B cell (primary cell): ENCODE measurements around the gene CDK4. TPM values are rescaled to one million over a fixed set of nuclear protein-coding genes. Genes with fewer than 3 reads are reported as not detected.

ENCODE experiments used
- ATAC-seq: fragments of 200-7000 bp; cut with Tn5 transposase; one replicate; pipeline ENCODE4 v1.10.0; 2021; ENCODE audit warnings: low read depth, mild to moderate bottlenecking, moderate number of reproducible peaks, moderate library complexity
- CTCF ChIA-PET: fragments of 350-600 bp; sonication (Branson Sonifier 250); formaldehyde crosslinking; loops from one replicate; lab custom pipeline; 2021; ENCODE audit warnings: antibody characterized with exemption, inconsistent platforms; lab: Charles Lee
- POLR2A ChIA-PET: fragments of 350-600 bp; sonication (Branson Sonifier 250); formaldehyde crosslinking; loops from one replicate; lab custom pipeline; 2021; ENCODE audit warnings: antibody characterized with exemption; lab: Charles Lee
- DNase-seq: peaks from one replicate; pipeline ENCODE4 v3.0.0; 2013
- H2AFZ ChIP-seq: 2 replicates; pipeline ENCODE4 v1.6.1; 2012; ENCODE audit warnings: mild to moderate bottlenecking, low read depth, low read length; ENCODE audit not compliant: insufficient read depth, poor library complexity, severe bottlenecking
- H3K27ac ChIP-seq, 2 donors: 1 replicate in 1 of 2; 2 replicates in 1 of 2; pipeline ENCODE4 v1.5.1; 2012 to 2013; ENCODE audit warnings: low read length in 2 of 2, mild to moderate bottlenecking in 2 of 2, moderate library complexity in 1 of 2
- H3K27me3 ChIP-seq, 4 experiments: fragments of 200-600 bp in 1 of 4; sonication (generic) in 1 of 4; replicated peaks in 1 of 4; 1 replicate in 2 of 4; 2 replicates in 2 of 4; pipeline versions ENCODE4 v1.6.1 to v1.7.0; 2013 to 2016; ENCODE audit warnings: low read length in 3 of 4, mild to moderate bottlenecking in 2 of 4, mixed read lengths in 1 of 4, moderate library complexity in 1 of 4; ENCODE audit not compliant: insufficient read depth in 4 of 4, control insufficient read depth in 3 of 4; ENCODE audit errors: control extremely low read depth in 1 of 4
- H3K36me3 ChIP-seq, 2 experiments: replicated peaks in 1 of 2; 1 replicate in 1 of 2; 2 replicates in 1 of 2; pipeline versions ENCODE4 v1.6.1 to v1.7.1; 2013; ENCODE audit warnings: low read length in 1 of 2; ENCODE audit not compliant: insufficient read depth in 2 of 2, control insufficient read depth in 1 of 2; ENCODE audit errors: control extremely low read depth in 1 of 2, extremely low read depth in 1 of 2
- H3K4me1 ChIP-seq, 2 donors: fragments of 200-600 bp in 1 of 2; sonication (generic) in 1 of 2; 1 replicate in 1 of 2; 2 replicates in 1 of 2; pipeline versions ENCODE4 v1.5.1 to v1.6.1; 2013 to 2017; ENCODE audit warnings: low read length in 2 of 2; ENCODE audit not compliant: control insufficient read depth in 2 of 2, insufficient read depth in 2 of 2
- H3K4me2 ChIP-seq: replicated peaks from 2 replicates; pipeline ENCODE3; 2012; ENCODE audit warnings: mild to moderate bottlenecking, low read depth, low read length; ENCODE audit not compliant: poor library complexity, severe bottlenecking
- H3K4me3 ChIP-seq, 5 experiments: fragments of 200-600 bp in 1 of 5; sonication (generic) in 1 of 5; 1 replicate in 3 of 5; 2 replicates in 2 of 5; pipeline versions ENCODE4 v1.5.1 to v1.7.0; 2011 to 2016; ENCODE audit warnings: low read length in 4 of 5, mild to moderate bottlenecking in 4 of 5, low read depth in 2 of 5, control low read depth in 1 of 5, moderate library complexity in 1 of 5; ENCODE audit not compliant: insufficient read depth in 1 of 5; ENCODE audit errors: control extremely low read depth in 1 of 5, extremely low read depth in 1 of 5
- H3K79me2 ChIP-seq: fragments of 200-600 bp; sonication (generic); one replicate; pipeline ENCODE4 v1.6.0; 2016; ENCODE audit warnings: low read length; ENCODE audit not compliant: control insufficient read depth, insufficient read depth
- H3K9ac ChIP-seq: fragments of 200-600 bp; sonication (generic); 2 replicates; pipeline ENCODE4 v1.6.1; 2017; ENCODE audit warnings: mild to moderate bottlenecking, low read length, moderate library complexity
- H3K9me3 ChIP-seq, 3 donors: one replicate each; pipeline versions ENCODE4 v1.6.1 to v1.7.1; 2013; ENCODE audit warnings: low read length in 2 of 3; ENCODE audit not compliant: control insufficient read depth in 2 of 3, insufficient read depth in 1 of 3; ENCODE audit errors: control extremely low read depth in 1 of 3
- H4K20me1 ChIP-seq: 2 replicates; pipeline ENCODE4 v1.6.0; 2012; ENCODE audit warnings: mild to moderate bottlenecking, low read length; ENCODE audit not compliant: insufficient read depth, control insufficient read depth, poor library complexity, severe bottlenecking
- H3K27ac Mint-ChIP-seq: one replicate; pipeline ENCODE4 v1.8.0; 2021; ENCODE audit warnings: mixed read lengths
- H3K27me3 Mint-ChIP-seq: one replicate; pipeline ENCODE4 v1.8.0; 2021; ENCODE audit warnings: mixed read lengths
- H3K4me1 Mint-ChIP-seq: one replicate; pipeline ENCODE4 v1.8.0; 2021; ENCODE audit warnings: mixed read lengths
- H3K4me3 Mint-ChIP-seq: one replicate; pipeline ENCODE4 v1.8.0; 2021; ENCODE audit warnings: mixed read lengths
- H3K9me3 Mint-ChIP-seq: one replicate; pipeline ENCODE4 v1.8.0; 2022; ENCODE audit warnings: mixed read lengths; ENCODE audit not compliant: insufficient read depth
- CTCF ChIP-seq: fragments of 200-600 bp; IDR thresholded peaks from one replicate; pipeline ENCODE4 v1.8.0; 2022; ENCODE audit warnings: antibody characterized with exemption, mild to moderate bottlenecking
- EZH2 ChIP-seq: IDR thresholded peaks from 2 replicates; pipeline ENCODE4 v1.6.1; 2012; ENCODE audit warnings: borderline replicate concordance, low read depth, mild to moderate bottlenecking, moderate library complexity, low read length; ENCODE audit not compliant: insufficient read depth, poor library complexity, severe bottlenecking
- WGBS: methylation state at CpG from one replicate; pipeline ENCODE4 v1.1.5; 2013; ENCODE audit warnings: missing lambda C conversion rate; ENCODE audit not compliant: insufficient coverage; 5-methylcytosine and 5-hydroxymethylcytosine counted together
- intact Hi-C: fragments of 100-400 bp; cut with micrococcal nuclease; formaldehyde crosslinking; loops from one replicate; pipeline ENCODE4 v1.10.0; 2022
- polyA plus RNA-seq: library from polyadenylated mRNA; depleted of rRNA; stranded (reverse); fragments of >200 nt; gene quantifications from 2 replicates; pipeline ENCODE4 v1.2.3, GENCODE V29; 2012
- total RNA-seq, 2 donors: library from RNA; stranded (reverse); fragments of 120-200 nt in 1 of 2; gene quantifications; 1 replicate in 1 of 2; 2 replicates in 1 of 2; pipeline versions ENCODE4 v1.2.3 to v1.2.4, GENCODE V29; 2013 to 2022

The CDK4 gene
- total and polyA plus RNA-seq, 2 donors (not counting 1 experiment from before 2014, with no cell fraction given) = 34.8 to 44.6 TPM

GRCh38 chr12:57800965-57801364 lies 48.9 kb upstream of the CDK4 start:
- CTCF ChIA-PET = interaction anchor here (0.9 to 9.6 kb wide), 5 partner anchors 17 to 103 kb away, joined by 3 to 121 read pairs (median 9); partner anchors contain the start of gene AVIL
- peaks cover 0 to 33% of the 10 kb centered on the region in 2 experiments for H3K36me3 ChIP-seq
- ATAC-seq (no peak), DNase-seq (no peak)
- no peak overlapping the region for H3K4me3 Mint-ChIP-seq
- no peaks in the 10 kb centered on the region for H3K79me2 ChIP-seq
- no peak overlapping the region for H2AFZ ChIP-seq
- H4K20me1 ChIP-seq = no peaks in the 10 kb centered on the region
- no peaks in the 10 kb centered on the region for H3K27me3 Mint-ChIP-seq
- POLR2A ChIA-PET = no interaction called here
- H3K9me3 Mint-ChIP-seq = no peaks in the 10 kb centered on the region
- H3K4me1 Mint-ChIP-seq = no peaks in the 10 kb centered on the region
- H3K9ac ChIP-seq = no peak overlapping the region
- intact Hi-C loops = no loop called here
- H3K27me3 ChIP-seq = no peaks in the 10 kb centered on the region
- H3K4me3 ChIP-seq = no peak overlapping the region
- no CpG with 5 or more reads among the region's 3 CpGs for WGBS
- H3K9me3 ChIP-seq = no peaks in the 10 kb centered on the region
- H3K4me2 ChIP-seq = no peak overlapping the region
- TF ChIP-seq EZH2 (no peak), CTCF (no peak)
- no peak overlapping the region for H3K27ac Mint-ChIP-seq
- no peak overlapping the region for H3K27ac ChIP-seq
- no peaks in the 10 kb centered on the region for H3K4me1 ChIP-seq

GRCh38 chr12:57797933-57798332 lies 45.8 kb upstream of the CDK4 start:
- TF ChIP-seq CTCF = no peak
- TF ChIP-seq EZH2 = no peak
- Histone ChIP-seq H4K20me1 (no peaks in the 10 kb centered on the region), H3K27ac (no peak overlapping the region), H3K36me3 (peaks cover 0 to 51% of the 10 kb centered on the region in 2 experiments), H3K9ac (no peak overlapping the region), H3K9me3 (no peaks in the 10 kb centered on the region), H3K27me3 (no peaks in the 10 kb centered on the region), H3K4me2 (no peak overlapping the region), H3K4me1 (no peaks in the 10 kb centered on the region), H3K4me3 (no peak overlapping the region), H3K79me2 (peaks cover 4% of the 10 kb centered on the region), H2AFZ (no peak overlapping the region)
- intact Hi-C loops = no loop called here
- Mint-ChIP-seq H3K9me3 (no peaks in the 10 kb centered on the region), H3K27ac (no peak overlapping the region), H3K4me3 (no peak overlapping the region), H3K4me1 (no peaks in the 10 kb centered on the region), H3K27me3 (no peaks in the 10 kb centered on the region)
- DNase-seq = no peak
- no CpG with 5 or more reads among the region's 1 CpG for WGBS
- ATAC-seq = no peak
- ChIA-PET POLR2A (no interaction called here), CTCF (no interaction called here)
